NT2/D1 (cell line): ENCODE results near the gene COP1.

Experiments used
- DNase-seq: peaks from one replicate; pipeline ENCODE4 v3.0.0-alpha.2; 2011; ENCODE audit warnings: low read depth, low spot score
- H3K27me3 ChIP-seq: 2 replicates; pipeline ENCODE4 v1.6.0; 2011; ENCODE audit warnings: mild to moderate bottlenecking; ENCODE audit not compliant: insufficient read length, insufficient read depth
- H3K36me3 ChIP-seq: 2 replicates; pipeline ENCODE4 v1.6.1; 2011; ENCODE audit warnings: mild to moderate bottlenecking, low read length, mixed read lengths; ENCODE audit not compliant: insufficient read depth, insufficient read length
- H3K4me1 ChIP-seq: 2 replicates; pipeline ENCODE4 v1.5.1; 2011; ENCODE audit not compliant: insufficient read depth, insufficient read length
- H3K4me3 ChIP-seq: 2 replicates; pipeline ENCODE4 v1.5.1; 2011; ENCODE audit warnings: low read depth; ENCODE audit not compliant: insufficient read length
- H3K9ac ChIP-seq: 2 replicates; pipeline ENCODE4 v1.6.0; 2011; ENCODE audit warnings: low read depth; ENCODE audit not compliant: insufficient read length
- H3K9me3 ChIP-seq: 2 replicates; pipeline ENCODE4 v1.5.1; 2011; ENCODE audit warnings: mild to moderate bottlenecking, low read length; ENCODE audit not compliant: insufficient read depth
- SUZ12 ChIP-seq: IDR thresholded peaks from 2 replicates; pipeline ENCODE4 v1.6.1; 2011; ENCODE audit not compliant: insufficient read length, insufficient read depth; ENCODE audit errors: extremely low read depth
- YY1 ChIP-seq: IDR thresholded peaks from 2 replicates; pipeline ENCODE4 v1.6.1; 2011; ENCODE audit not compliant: insufficient read length, insufficient read depth
- ZNF274 ChIP-seq: IDR thresholded peaks from 2 replicates; pipeline ENCODE4 v1.6.1; 2011; ENCODE audit warnings: mild to moderate bottlenecking, low read depth, low read length

COP1 gene

DNA sequence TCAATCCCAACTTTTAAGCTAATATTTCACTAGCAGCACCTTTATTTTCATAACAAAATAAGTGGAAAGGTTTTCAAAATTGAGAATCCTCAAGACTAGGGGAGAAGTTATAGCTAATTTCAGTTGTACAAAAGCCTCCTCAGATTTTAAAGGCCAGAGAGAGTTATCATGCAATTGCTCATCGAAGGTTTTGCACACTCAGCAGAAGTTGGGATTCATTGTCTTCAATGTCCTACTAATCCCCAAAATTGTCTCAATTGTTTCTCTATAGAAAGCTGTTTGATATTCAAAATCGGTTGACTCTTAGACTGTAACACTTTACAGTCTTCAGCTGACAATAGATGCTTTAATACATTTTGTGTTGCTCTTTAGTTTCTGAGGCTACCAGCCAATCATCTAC is 293.0 kb downstream of the COP1 start:
- Histone ChIP-seq H3K36me3 (no peaks in the 10 kb centered on the region), H3K4me1 (no peaks in the 10 kb centered on the region), H3K27me3 (peaks cover 12% of the 10 kb centered on the region), H3K4me3 (no peak overlapping the region), H3K9ac (no peak overlapping the region), H3K9me3 (peaks cover 48% of the 10 kb centered on the region)
- TF ChIP-seq SUZ12 (no peak), YY1 (no peak), ZNF274 (no peak)
- DNase-seq = no peak

DNA sequence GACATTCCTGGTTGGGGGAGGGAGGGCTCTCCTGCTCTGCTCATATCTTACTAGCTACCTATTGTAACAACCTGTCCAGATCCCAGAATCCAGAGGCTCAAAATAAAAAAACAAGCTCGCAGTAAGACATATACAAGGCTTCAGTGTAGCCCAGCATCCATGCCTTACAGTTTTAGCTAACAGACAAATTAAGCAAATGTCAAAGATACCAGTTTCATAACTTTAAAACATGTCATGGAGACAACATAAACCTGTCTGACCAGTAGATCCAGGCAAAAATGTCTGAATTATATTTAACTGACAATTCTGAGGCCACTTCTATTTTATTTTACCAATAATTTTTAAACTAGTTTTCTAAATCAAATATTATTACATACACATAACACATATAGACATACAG is 295.9 kb downstream of the COP1 start:
- peaks cover 7% of the 10 kb centered on the region for H3K27me3 ChIP-seq
- no peak for DNase-seq
- no peaks in the 10 kb centered on the region for H3K36me3 ChIP-seq
- H3K9ac ChIP-seq = no peak overlapping the region
- H3K9me3 ChIP-seq = peaks cover 24% of the 10 kb centered on the region
- no peak overlapping the region for H3K4me3 ChIP-seq
- no peak for TF ChIP-seq SUZ12
- no peak for TF ChIP-seq ZNF274
- no peak for TF ChIP-seq YY1
- H3K4me1 ChIP-seq = no peaks in the 10 kb centered on the region

DNA sequence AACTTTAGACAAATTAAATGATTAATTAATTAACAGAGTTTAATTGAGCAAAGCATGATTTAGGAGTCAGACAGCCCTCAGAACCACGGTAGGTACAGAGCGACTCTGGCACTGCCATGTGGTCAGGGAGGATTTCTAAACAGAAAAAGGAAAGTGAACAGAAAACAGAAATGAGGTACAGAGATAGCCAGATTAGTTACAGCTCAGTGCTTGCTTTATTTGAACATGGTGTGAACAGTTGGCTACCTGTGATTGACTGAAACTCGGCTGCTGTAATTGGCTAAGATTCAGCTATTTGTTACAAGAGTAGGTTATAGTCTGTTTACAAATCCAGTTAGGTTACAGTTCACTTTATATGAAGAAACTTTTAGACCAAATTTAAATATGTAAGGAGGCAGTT is 300.7 kb downstream of the COP1 start:
- no peak for DNase-seq
- Histone ChIP-seq H3K27me3 (no peaks in the 10 kb centered on the region), H3K36me3 (no peaks in the 10 kb centered on the region), H3K4me1 (no peaks in the 10 kb centered on the region), H3K9ac (no peak overlapping the region), H3K4me3 (no peak overlapping the region), H3K9me3 (peaks cover 17% of the 10 kb centered on the region)
- TF ChIP-seq YY1 = no peak
- no peak for TF ChIP-seq SUZ12
- TF ChIP-seq ZNF274 = no peak

DNA sequence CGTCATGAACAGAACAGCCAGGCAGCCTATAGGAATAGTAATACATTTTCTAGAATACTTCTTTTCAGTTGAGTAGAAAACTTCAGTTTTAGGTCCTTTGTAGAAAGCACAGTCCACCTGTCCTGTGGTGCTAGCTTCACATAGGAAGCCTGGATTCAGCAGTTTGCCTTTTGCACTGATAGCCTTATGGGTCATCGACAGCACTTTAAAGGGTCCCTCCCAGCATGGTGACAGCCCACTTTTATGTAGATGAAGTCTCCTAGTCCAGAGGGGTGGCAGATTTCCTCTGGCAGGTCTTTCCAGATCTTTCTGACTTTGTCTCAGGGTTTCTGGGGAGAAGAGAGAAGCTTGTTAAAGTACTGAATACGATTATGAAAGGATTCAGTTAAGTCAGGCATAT is 302.3 kb downstream of the COP1 start:
- H3K4me1 ChIP-seq = no peaks in the 10 kb centered on the region
- TF ChIP-seq SUZ12 = no peak
- no peak for TF ChIP-seq ZNF274
- TF ChIP-seq YY1 = no peak
- H3K9me3 ChIP-seq = peaks cover 1% of the 10 kb centered on the region; the same call in 1 of the 2 replicates
- DNase-seq = no peak
- H3K4me3 ChIP-seq = no peak overlapping the region
- no peaks in the 10 kb centered on the region for H3K27me3 ChIP-seq
- no peak overlapping the region for H3K9ac ChIP-seq
- no peaks in the 10 kb centered on the region for H3K36me3 ChIP-seq

DNA sequence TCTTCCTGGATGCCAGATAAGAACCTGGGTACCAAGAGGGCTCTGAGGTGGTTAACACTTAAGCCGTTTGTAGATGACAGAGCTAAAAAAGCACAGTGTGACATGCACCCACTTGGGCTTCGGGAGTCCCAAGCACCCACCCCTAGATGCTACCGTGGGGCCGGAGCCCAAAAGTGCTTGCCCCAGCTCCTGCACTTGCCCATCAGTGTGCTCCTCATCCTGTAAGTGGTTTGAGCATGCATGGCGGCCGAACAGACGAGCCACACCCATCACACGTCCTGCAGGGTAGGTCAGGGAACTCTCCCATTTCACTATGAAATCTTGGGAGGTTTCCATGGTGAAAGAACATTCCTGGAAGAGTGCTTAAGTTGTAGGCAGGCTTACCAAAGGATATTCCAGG is 304.8 kb downstream of the COP1 start:
- TF ChIP-seq YY1 (no peak), SUZ12 (no peak), ZNF274 (no peak)
- H3K27me3 ChIP-seq = no peaks in the 10 kb centered on the region
- no peaks in the 10 kb centered on the region for H3K9me3 ChIP-seq
- H3K4me3 ChIP-seq = no peak overlapping the region
- no peak for DNase-seq
- H3K4me1 ChIP-seq = peaks cover 2% of the 10 kb centered on the region
- no peaks in the 10 kb centered on the region for H3K36me3 ChIP-seq
- H3K9ac ChIP-seq = no peak overlapping the region

DNA sequence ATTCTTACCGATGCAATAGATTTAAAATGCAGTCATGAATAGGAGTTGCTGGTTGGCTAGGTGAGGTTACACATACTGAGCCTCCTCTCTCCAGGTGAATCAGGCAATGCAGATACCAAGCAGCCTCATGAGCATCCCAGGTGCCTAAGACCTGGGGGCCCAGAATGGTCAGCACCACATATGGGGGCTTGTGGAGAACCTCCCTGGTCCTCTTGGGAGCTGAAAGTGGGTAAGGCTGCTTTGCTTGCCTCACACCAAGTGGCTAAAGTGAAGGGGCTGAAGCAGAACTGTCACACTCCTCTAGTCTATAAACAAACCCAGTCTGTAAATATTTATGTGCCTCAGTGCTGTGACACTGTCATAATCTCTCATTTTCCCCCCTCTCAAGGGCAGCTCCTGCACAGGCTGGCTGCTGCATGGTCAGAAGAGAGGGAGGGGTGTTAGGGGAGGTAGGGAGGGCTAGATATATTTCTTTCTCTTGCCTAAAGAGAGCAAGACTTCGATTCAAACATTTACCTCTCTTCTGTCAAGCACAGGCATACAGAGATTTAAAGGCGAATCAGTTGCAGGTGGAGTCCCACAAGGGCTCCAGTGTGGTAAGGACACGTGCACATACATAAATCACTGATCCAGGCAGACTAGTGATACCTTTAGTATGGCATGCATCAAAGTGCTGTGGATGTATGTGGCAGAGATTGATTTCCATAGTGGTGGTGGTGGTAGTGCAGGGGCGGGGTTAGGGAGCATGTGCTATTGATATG is 305.8 kb downstream of the COP1 start:
- no peak overlapping the region for H3K9ac ChIP-seq
- no peaks in the 10 kb centered on the region for H3K27me3 ChIP-seq
- no peaks in the 10 kb centered on the region for H3K36me3 ChIP-seq
- H3K9me3 ChIP-seq = no peaks in the 10 kb centered on the region
- TF ChIP-seq YY1 (no peak), SUZ12 (no peak)
- peaks cover 4% of the 10 kb centered on the region for H3K4me1 ChIP-seq
- no peak overlapping the region for H3K4me3 ChIP-seq
- DNase-seq = no peak

DNA sequence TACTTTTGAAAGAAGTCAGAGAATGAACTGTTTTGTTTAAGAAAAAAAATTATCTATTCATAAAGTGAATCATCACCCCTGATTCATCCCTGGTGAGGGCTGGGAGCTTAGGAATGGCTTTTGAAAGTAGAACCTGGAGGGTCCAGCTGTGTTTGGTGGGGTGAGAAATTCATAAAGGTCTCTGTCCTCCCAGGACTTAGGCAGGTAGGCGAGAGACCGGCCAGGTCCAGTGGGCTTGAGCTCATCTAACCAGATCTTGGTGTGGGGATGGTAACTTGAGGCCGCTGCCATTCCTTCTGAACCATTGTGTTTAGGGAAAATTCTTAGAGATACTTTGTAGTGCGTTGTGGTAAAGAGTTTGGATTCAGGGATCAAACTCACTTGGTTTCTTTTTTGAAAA is 306.9 kb downstream of the COP1 start:
- H3K4me3 ChIP-seq = no peak overlapping the region
- H3K9ac ChIP-seq = no peak overlapping the region
- TF ChIP-seq ZNF274 = no peak
- no peak for TF ChIP-seq SUZ12
- TF ChIP-seq YY1 = no peak
- DNase-seq = no peak
- H3K36me3 ChIP-seq = no peaks in the 10 kb centered on the region
- peaks cover 4% of the 10 kb centered on the region for H3K4me1 ChIP-seq
- no peaks in the 10 kb centered on the region for H3K27me3 ChIP-seq
- peaks cover 7% of the 10 kb centered on the region; the same call in 1 of the 2 replicates for H3K9me3 ChIP-seq

DNA sequence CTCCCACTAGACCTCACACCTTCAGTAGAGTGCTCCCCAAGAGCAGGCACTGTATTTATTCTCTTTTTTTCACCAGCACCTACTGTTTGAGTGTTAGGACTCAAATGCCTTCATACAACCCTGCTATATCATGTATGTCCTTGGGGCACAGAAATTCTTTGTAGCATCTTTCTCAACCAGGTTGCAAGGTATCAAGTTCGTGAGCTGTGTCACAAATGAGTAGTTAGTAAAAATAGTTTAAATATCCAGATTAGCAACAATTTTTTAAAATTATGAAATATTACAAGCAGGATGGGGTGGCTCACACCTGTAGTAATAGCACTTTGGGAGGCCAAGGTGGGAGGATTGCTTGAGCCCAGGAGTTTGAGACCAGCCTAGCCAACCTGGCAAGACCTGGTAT is 311.1 kb downstream of the COP1 start:
- Histone ChIP-seq H3K9me3 (peaks cover 7% of the 10 kb centered on the region; the same call in 1 of the 2 replicates), H3K4me3 (no peak overlapping the region), H3K4me1 (peaks cover 4% of the 10 kb centered on the region), H3K36me3 (no peaks in the 10 kb centered on the region), H3K9ac (no peak overlapping the region), H3K27me3 (peaks cover 2% of the 10 kb centered on the region)
- TF ChIP-seq SUZ12 (no peak), YY1 (no peak), ZNF274 (no peak)
- no peak for DNase-seq
